HepG2 (cell line): ENCODE data around the gene FAIM. TPM values are rescaled to one million over a fixed set of nuclear protein-coding genes. Genes with fewer than 3 reads are reported as not detected.
A peak's percentile ranks its signal among the peaks of the same experiment; 100 is the strongest.
"Not testable (repeated sequence)": the region's sequence is repeated elsewhere in the genome, so short reads cannot be mapped to it uniquely, and the experiment has no call there.

Source experiments
- ATAC-seq: fragments of 200-7000 bp; cut with Tn5 transposase; 3 replicates; pipeline ENCODE4 v1.9.1; 2020; ENCODE audit warnings: mild to moderate bottlenecking, moderate library complexity
- BruUV-seq: library from RNA; stranded (reverse); fragments of 400-500 nt; replicated peaks from 2 replicates; lab custom pipeline; 2021; lab: Mats Ljungman, UMichigan
- CTCF ChIA-PET: fragments of 300-600 bp; formaldehyde crosslinking; extraction: SDS; loops from one replicate; lab custom pipeline; 2021; ENCODE audit warnings: low total read pairs, inconsistent platforms, low intra/inter-chr PET ratio; lab: Yijun Ruan, JAX
- POLR2A ChIA-PET: fragments of 350-600 bp; sonication (Branson Sonifier 250); formaldehyde crosslinking; loops from one replicate; lab custom pipeline; 2020; ENCODE audit warnings: antibody characterized with exemption, inconsistent platforms; lab: Yijun Ruan, JAX
- DNase-seq: peaks from one replicate; pipeline ENCODE4 v3.0.0-alpha.2; 2015; ENCODE audit warnings: low spot score
- FAIRE-seq: peaks from 3 replicates; lab custom pipeline; 2011; peaks lifted over from hg19 to GRCh38; lab: Jason Lieb, UNC
- H2AFZ ChIP-seq: one replicate; pipeline ENCODE4 v1.6.1; 2011; ENCODE audit warnings: low read length, inconsistent platforms
- H3K27ac ChIP-seq: fragments of 300-600 bp; 3 replicates; pipeline ENCODE4 v1.8.0; 2011; ENCODE audit warnings: mixed run types, mild to moderate bottlenecking, mixed read lengths, low read length, inconsistent platforms; ENCODE audit not compliant: insufficient read depth; ENCODE audit errors: extremely low read length
- H3K27me3 ChIP-seq, 2 experiments: fragments of 200-600 bp in 1 of 2; 2 replicates in 1 of 2; 3 replicates in 1 of 2; pipeline versions ENCODE4 v1.6.0 to v1.8.0; 2011; ENCODE audit warnings: low read length in 2 of 2, mild to moderate bottlenecking in 2 of 2, moderate library complexity in 2 of 2, inconsistent platforms in 1 of 2; ENCODE audit not compliant: insufficient read depth in 2 of 2, control insufficient read depth in 1 of 2
- H3K36me3 ChIP-seq, 2 experiments: fragments of 200-600 bp in 1 of 2; replicated peaks in 1 of 2; 2 replicates in 1 of 2; 3 replicates in 1 of 2; pipeline versions ENCODE4 v1.5.1 to v1.8.0; 2011; ENCODE audit warnings: low read length in 2 of 2, inconsistent platforms in 1 of 2; ENCODE audit not compliant: insufficient read depth in 2 of 2, control insufficient read depth in 1 of 2
- H3K4me1 ChIP-seq: 2 replicates; pipeline ENCODE4 v1.5.1; 2012; ENCODE audit warnings: low read length, inconsistent platforms; ENCODE audit not compliant: insufficient read depth
- H3K4me2 ChIP-seq: 2 replicates; pipeline ENCODE4 v1.6.0; 2011; ENCODE audit warnings: low read depth, low read length, inconsistent platforms
- H3K4me3 ChIP-seq, 3 experiments: fragments of 200-600 bp in 1 of 3; sonication (generic), shearing (Covaris generic) in 1 of 3; replicated peaks in 1 of 3; 2 replicates each; pipeline ENCODE4 v1.5.1; 2011 to 2016; ENCODE audit warnings: low read length in 3 of 3, inconsistent platforms in 2 of 3, low read depth in 2 of 3, mild to moderate bottlenecking in 2 of 3, control low read depth in 1 of 3, mixed read lengths in 1 of 3; ENCODE audit not compliant: insufficient read depth in 1 of 3
- H3K79me2 ChIP-seq: one replicate; pipeline ENCODE4 v1.6.1; 2011; ENCODE audit warnings: low read length, inconsistent platforms; ENCODE audit not compliant: insufficient read depth
- H3K9ac ChIP-seq: 2 replicates; pipeline ENCODE4 v1.6.0; 2011; ENCODE audit warnings: mild to moderate bottlenecking, low read depth, low read length, inconsistent platforms; ENCODE audit not compliant: insufficient read depth
- H3K9me3 ChIP-seq: 2 replicates; pipeline ENCODE4 v1.5.1; 2012; ENCODE audit warnings: mild to moderate bottlenecking, low read length
- H4K20me1 ChIP-seq: 2 replicates; pipeline ENCODE4 v1.6.0; 2011; ENCODE audit warnings: inconsistent platforms, mild to moderate bottlenecking, low read length, moderate library complexity; ENCODE audit not compliant: insufficient read depth
- ARID2 ChIP-seq: sonication (generic); formaldehyde crosslinking; IDR thresholded peaks from 2 replicates; pipeline ENCODE4 v1.8.1; 2022; ENCODE audit warnings: mild to moderate bottlenecking, missing genetic modification reagents, borderline replicate concordance
- CBX2 ChIP-seq, 2 experiments: fragments of 200-600 bp in 1 of 2; sonication (generic); formaldehyde crosslinking in 1 of 2; IDR thresholded peaks; 2 replicates each; pipeline versions ENCODE4 v1.7.0 to v1.8.1; 2018 to 2022; ENCODE audit warnings: low read depth in 2 of 2, low read length in 1 of 2, mild to moderate bottlenecking in 1 of 2, missing genetic modification reagents in 1 of 2
- FOXK2 ChIP-seq: fragments of 450-650 bp; IDR thresholded peaks from 2 replicates; pipeline ENCODE4 v1.6.1; 2016
- HNRNPUL1 ChIP-seq: fragments of 200-400 bp; formaldehyde crosslinking; IDR thresholded peaks from 2 replicates; pipeline ENCODE4 v1.6.1; 2017; ENCODE audit warnings: low read depth, mild to moderate bottlenecking, low read length, moderate library complexity
- HOXD1 ChIP-seq: sonication (generic); formaldehyde crosslinking; IDR thresholded peaks from 2 replicates; pipeline ENCODE4 v1.5.0; 2020; ENCODE audit warnings: missing genetic modification reagents
- SRSF9 ChIP-seq: fragments of 200-400 bp; formaldehyde crosslinking; IDR thresholded peaks from 2 replicates; pipeline ENCODE4 v1.6.1; 2018; ENCODE audit warnings: borderline replicate concordance, mild to moderate bottlenecking, low read depth, low read length; ENCODE audit not compliant: insufficient read depth, poor library complexity, severe bottlenecking
- STAG1 ChIP-seq: sonication (generic); formaldehyde crosslinking; IDR thresholded peaks from 2 replicates; pipeline ENCODE4 v1.4.0; 2020; ENCODE audit warnings: missing genetic modification reagents
- ZNF274 ChIP-seq: sonication (generic); formaldehyde crosslinking; IDR thresholded peaks from 2 replicates; pipeline ENCODE4 v1.5.1; 2020; ENCODE audit warnings: mild to moderate bottlenecking, missing genetic modification reagents
- WGBS: methylation state at CpG from one replicate; pipeline ENCODE4 v1.1.6; 2017; ENCODE audit warnings: low lambda C conversion rate; 5-methylcytosine and 5-hydroxymethylcytosine counted together
- in situ Hi-C: cut with HindIII; loops from 2 replicates; pipeline ENCODE4 v1.10.0; 2017; ENCODE audit warnings: low pct_unique_long_range_greater_than_20kb; ENCODE audit not compliant: extremely low pct_ligation_motif_present
- intact Hi-C: fragments of 100-400 bp; cut with micrococcal nuclease; formaldehyde crosslinking; loops from one replicate; pipeline ENCODE4 v1.10.0; 2022; ENCODE audit not compliant: unreplicated experiment
- polyA plus RNA-seq, 8 experiments: library from polyadenylated mRNA; depleted of rRNA in 3 of 8; stranded (reverse) in 7 of 8; unstranded in 1 of 8; fragments of >200 nt; fragmentation: Illumina TruSeq in 4 of 8; extraction: Trizol in 4 of 8; gene quantifications; 2 replicates each; pipeline versions ENCODE4 v1.2.1 to v1.2.3, GENCODE V29; 2011 to 2016; ENCODE audit warnings: low read depth in 4 of 8, missing spikeins in 1 of 8, mixed read lengths in 1 of 8; ENCODE audit not compliant: insufficient read depth in 1 of 8
- total RNA-seq, 5 experiments: library from RNA; depleted of rRNA; stranded (reverse); fragments of >200 nt; fragmentation: Illumina TruSeq; extraction: Trizol; gene quantifications; 2 replicates each; pipeline ENCODE4 v1.2.3, GENCODE V29; 2016; ENCODE audit warnings: low read depth in 1 of 5
- TF ChIP-seq, protein P1 (sequence below): sonication (generic); formaldehyde crosslinking; IDR thresholded peaks from 2 replicates; pipeline ENCODE4 v1.4.0; 2020; ENCODE audit warnings: low read depth, missing genetic modification reagents

Gene FAIM
- total and polyA plus RNA-seq, 2 of the 13 experiments (the other 11 are each of a cell fraction or from before 2014, with no cell fraction given), result 4.3 to 25.8 TPM

- TF ChIP-seq, protein P1, sequence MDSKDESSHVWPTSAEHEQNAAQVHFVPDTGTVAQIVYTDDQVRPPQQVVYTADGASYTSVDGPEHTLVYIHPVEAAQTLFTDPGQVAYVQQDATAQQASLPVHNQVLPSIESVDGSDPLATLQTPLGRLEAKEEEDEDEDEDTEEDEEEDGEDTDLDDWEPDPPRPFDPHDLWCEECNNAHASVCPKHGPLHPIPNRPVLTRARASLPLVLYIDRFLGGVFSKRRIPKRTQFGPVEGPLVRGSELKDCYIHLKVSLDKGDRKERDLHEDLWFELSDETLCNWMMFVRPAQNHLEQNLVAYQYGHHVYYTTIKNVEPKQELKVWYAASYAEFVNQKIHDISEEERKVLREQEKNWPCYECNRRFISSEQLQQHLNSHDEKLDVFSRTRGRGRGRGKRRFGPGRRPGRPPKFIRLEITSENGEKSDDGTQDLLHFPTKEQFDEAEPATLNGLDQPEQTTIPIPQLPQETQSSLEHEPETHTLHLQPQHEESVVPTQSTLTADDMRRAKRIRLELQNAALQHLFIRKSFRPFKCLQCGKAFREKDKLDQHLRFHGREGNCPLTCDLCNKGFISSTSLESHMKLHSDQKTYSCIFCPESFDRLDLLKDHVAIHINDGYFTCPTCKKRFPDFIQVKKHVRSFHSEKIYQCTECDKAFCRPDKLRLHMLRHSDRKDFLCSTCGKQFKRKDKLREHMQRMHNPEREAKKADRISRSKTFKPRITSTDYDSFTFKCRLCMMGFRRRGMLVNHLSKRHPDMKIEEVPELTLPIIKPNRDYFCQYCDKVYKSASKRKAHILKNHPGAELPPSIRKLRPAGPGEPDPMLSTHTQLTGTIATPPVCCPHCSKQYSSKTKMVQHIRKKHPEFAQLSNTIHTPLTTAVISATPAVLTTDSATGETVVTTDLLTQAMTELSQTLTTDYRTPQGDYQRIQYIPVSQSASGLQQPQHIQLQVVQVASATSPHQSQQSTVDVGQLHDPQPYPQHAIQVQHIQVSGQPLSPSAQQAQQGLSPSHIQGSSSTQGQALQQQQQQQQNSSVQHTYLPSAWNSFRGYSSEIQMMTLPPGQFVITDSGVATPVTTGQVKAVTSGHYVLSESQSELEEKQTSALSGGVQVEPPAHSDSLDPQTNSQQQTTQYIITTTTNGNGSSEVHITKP, result no peak
- TF ChIP-seq, all 625 proteins: peak for 0
These were observed 10.0 kb upstream of the FAIM start (continued) for GRCh38 chr3:138598534-138598933.

DNA sequence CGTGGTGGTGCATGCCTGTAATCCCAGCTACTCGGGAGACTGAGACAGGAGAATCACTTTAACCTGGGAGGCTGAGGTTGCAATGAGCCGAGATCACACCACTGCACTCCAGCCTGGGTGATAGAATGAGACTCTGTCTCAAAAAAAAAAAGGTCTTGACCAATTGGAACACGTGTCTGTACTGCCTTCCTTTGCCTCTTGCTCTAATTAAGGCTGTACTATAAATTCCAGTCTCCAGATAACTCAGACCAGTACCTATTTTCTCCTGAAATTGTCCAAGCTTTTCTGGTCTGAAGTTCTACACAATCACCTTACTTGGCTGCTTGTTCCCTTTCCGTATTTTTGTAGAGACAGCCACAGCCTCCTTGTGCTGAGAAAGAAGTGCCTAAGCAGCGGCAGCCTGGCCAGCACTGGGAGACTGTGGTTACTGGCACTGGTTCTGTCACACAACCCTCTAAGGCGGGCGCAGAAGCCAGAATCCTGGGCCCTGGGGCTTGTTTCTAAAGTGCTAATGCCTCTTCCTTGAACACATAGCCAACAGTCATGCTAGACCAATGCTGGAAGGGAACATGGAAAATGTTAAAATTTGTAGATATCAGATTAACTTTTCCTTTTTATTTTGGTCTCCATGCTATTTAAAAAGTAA lies 8.3 kb upstream of the FAIM start:
- no peaks in the 10 kb centered on the region for H4K20me1 ChIP-seq
- intact Hi-C loops (no loop called here), in situ Hi-C loops (no loop called here)
- POLR2A ChIA-PET, result no interaction called here
- no peak overlapping the region for H3K27ac ChIP-seq
- CTCF ChIA-PET, result no interaction called here
- ATAC-seq, result peak; percentile 34; the same call in 1 of the 3 replicates
- no peaks in the 10 kb centered on the region for H3K79me2 ChIP-seq
- no peak overlapping the region for H3K4me3 ChIP-seq
- H3K9me3 ChIP-seq, result peaks cover 12% of the 10 kb centered on the region
- peaks cover 16% of the 10 kb centered on the region for H3K4me1 ChIP-seq
- no peaks in the 10 kb centered on the region for H3K27me3 ChIP-seq
- 57% methylated on average over 8 of the region's 8 CpGs for WGBS
- H3K4me2 ChIP-seq, result no peak overlapping the region
- no peak overlapping the region for H2AFZ ChIP-seq
- BruUV-seq, result no TSS peak
- TF ChIP-seq FOXK2 (no peak), HOXD1 (CRISPR knock-in tag) (no peak), HNRNPUL1 (no peak), ARID2 (CRISPR knock-in tag) (no peak), CBX2 (IDR thresholded peaks at IDR 0.05; ENCODE audit: low read depth, low read length) (no peak), CBX2 (CRISPR knock-in tag; IDR thresholded peaks at IDR 0.05; ENCODE audit: low read depth) (no peak), SRSF9 (no peak), ZNF274 (no peak), STAG1 (CRISPR knock-in tag) (no peak)
- TF ChIP-seq, all 625 proteins: peak for 0
- FAIRE-seq (no peak), DNase-seq (no peak)
- no peaks in the 10 kb centered on the region for H3K36me3 ChIP-seq
- H3K9ac ChIP-seq, result no peak overlapping the region

DNA sequence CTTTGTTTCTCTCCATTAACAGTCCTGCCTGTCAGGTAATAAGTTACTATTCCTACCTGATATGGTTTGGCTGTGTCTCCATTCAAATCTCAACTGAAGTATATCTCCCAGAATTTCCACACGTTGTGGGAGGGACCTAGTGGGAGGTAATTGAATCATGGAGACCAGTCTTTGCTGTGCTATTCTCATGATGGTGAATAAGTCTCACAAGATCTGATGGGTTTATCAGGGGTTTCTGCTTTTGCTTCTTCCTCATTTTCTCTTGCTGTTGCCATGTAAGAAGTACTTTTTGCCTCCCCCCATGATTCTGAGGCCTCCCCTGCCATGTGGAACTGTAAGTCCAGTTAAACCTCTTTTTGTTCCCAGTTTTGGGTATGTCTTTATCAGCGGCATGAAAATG lies 6.9 kb upstream of the FAIM start:
- BruUV-seq, H3K36me3 ChIP-seq, intact Hi-C loops, H4K20me1 ChIP-seq, FAIRE-seq, H3K4me3 ChIP-seq, ATAC-seq, POLR2A ChIA-PET, H3K27me3 ChIP-seq, H3K79me2 ChIP-seq, DNase-seq, H2AFZ ChIP-seq, H3K9ac ChIP-seq, in situ Hi-C loops, H3K4me2 ChIP-seq, H3K27ac ChIP-seq, CTCF ChIA-PET: not testable (repeated sequence)
- peaks cover 12% of the 10 kb centered on the region for H3K9me3 ChIP-seq
- H3K4me1 ChIP-seq, result peaks cover 17% of the 10 kb centered on the region
- WGBS, result 51% methylated on average over 2 of the region's 2 CpGs
